ENCODE measurements around the gene TAS2R60. TPM values are rescaled to one million over a fixed set of nuclear protein-coding genes. Genes with fewer than 3 reads are reported as not detected.

Gene TAS2R60
- total RNA-seq, 2 experiments from 2014 or later, result not detected

DNA sequence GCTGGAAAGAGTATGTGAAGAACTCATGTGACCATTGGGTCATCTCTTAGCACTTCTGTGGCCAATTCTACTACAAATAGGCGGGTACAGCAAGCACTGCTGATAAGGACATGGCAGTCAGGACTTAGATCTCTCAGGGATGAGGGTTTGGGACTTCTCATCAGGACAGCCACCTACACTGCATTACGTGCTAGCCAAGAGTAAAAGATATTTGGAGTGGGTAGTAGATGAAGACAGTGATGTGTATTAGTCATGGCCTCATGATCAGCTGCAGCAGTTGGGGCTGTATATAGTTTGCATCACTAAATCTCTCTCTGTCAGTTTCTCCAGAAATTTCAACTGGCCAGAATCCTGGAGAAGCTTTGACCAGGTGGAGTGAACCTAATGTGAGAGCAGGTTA, 9.2 kb downstream of the TAS2R60 start:
- H3K79me2 ChIP-seq (ENCODE audit: insufficient read depth, low read depth, low read length), result no peaks in the 10 kb centered on the region
- no peak overlapping the region for H2AFZ ChIP-seq (ENCODE audit: low read length)
- H3K36me3 ChIP-seq (ENCODE audit: insufficient read depth, low read length), result no peaks in the 10 kb centered on the region
- POLR2A ChIA-PET, result no interaction called here
- H3K4me3 ChIP-seq (ENCODE audit: low read depth, low read length, poor library complexity, severe bottlenecking), result no peak overlapping the region
- no peak overlapping the region for H3K27ac ChIP-seq (ENCODE audit: low read depth, low read length, poor library complexity, severe bottlenecking)
- no peak for DNase-seq (ENCODE audit: low spot score)
- no peak overlapping the region for H3K4me2 ChIP-seq (ENCODE audit: low read length)
- H3K4me1 ChIP-seq (ENCODE audit: insufficient read depth, low read length, poor library complexity, severe bottlenecking), result no peaks in the 10 kb centered on the region
- no peaks in the 10 kb centered on the region for H4K20me1 ChIP-seq (ENCODE audit: insufficient read depth, low read length)
- intact Hi-C loops (cut with micrococcal nuclease; ENCODE audit: unreplicated experiment), result no loop called here
- TF ChIP-seq CTCF (conservative IDR thresholded peaks at IDR 0.05; ENCODE audit: low read length) (no peak), EZH2phosphoT487 (IDR thresholded peaks at IDR 0.05; ENCODE audit: borderline replicate concordance, low read depth, low read length) (no peak)
- CTCF ChIA-PET (ENCODE audit: unreplicated experiment), result no interaction called here
- BruUV-seq (replicated peaks), result no TSS peak
- no peaks in the 10 kb centered on the region for H3K9me2 ChIP-seq (ENCODE audit: insufficient read depth, low read length)
- H3K9me3 ChIP-seq (ENCODE audit: low read length), result no peaks in the 10 kb centered on the region

GRCh38 chr7:143454091-143454680, 10.9 kb downstream of the TAS2R60 start:
- H3K79me2 ChIP-seq (ENCODE audit: insufficient read depth, low read depth, low read length), result no peaks in the 10 kb centered on the region
- no peak for DNase-seq (ENCODE audit: low spot score)
- H2AFZ ChIP-seq (ENCODE audit: low read length), result no peak overlapping the region
- no peaks in the 10 kb centered on the region for H4K20me1 ChIP-seq (ENCODE audit: insufficient read depth, low read length)
- no peak overlapping the region for H3K4me2 ChIP-seq (ENCODE audit: low read length)
- no peak overlapping the region for H3K27ac ChIP-seq (ENCODE audit: low read depth, low read length, poor library complexity, severe bottlenecking)
- H3K9me3 ChIP-seq (ENCODE audit: low read length), result no peaks in the 10 kb centered on the region
- no TSS peak for BruUV-seq (replicated peaks)
- CTCF ChIA-PET (ENCODE audit: unreplicated experiment), result no interaction called here
- no peaks in the 10 kb centered on the region for H3K36me3 ChIP-seq (ENCODE audit: insufficient read depth, low read length)
- H3K4me1 ChIP-seq (ENCODE audit: insufficient read depth, low read length, poor library complexity, severe bottlenecking), result no peaks in the 10 kb centered on the region
- H3K9me2 ChIP-seq (ENCODE audit: insufficient read depth, low read length), result no peaks in the 10 kb centered on the region
- H3K4me3 ChIP-seq (ENCODE audit: low read depth, low read length, poor library complexity, severe bottlenecking), result no peak overlapping the region
- intact Hi-C loops (cut with micrococcal nuclease; ENCODE audit: unreplicated experiment), result no loop called here
- POLR2A ChIA-PET, result no interaction called here
- TF ChIP-seq CTCF (conservative IDR thresholded peaks at IDR 0.05; ENCODE audit: low read length), result no peak
- no peak for TF ChIP-seq EZH2phosphoT487 (IDR thresholded peaks at IDR 0.05; ENCODE audit: borderline replicate concordance, low read depth, low read length)

- Histone ChIP-seq H3K4me1 (ENCODE audit: insufficient read depth, low read length, poor library complexity, severe bottlenecking) (no peaks in the 10 kb centered on the region), H3K4me2 (ENCODE audit: low read length) (no peak overlapping the region), H4K20me1 (ENCODE audit: insufficient read depth, low read length) (no peaks in the 10 kb centered on the region), H3K4me3 (ENCODE audit: low read depth, low read length, poor library complexity, severe bottlenecking) (no peak overlapping the region), H3K27ac (ENCODE audit: low read depth, low read length, poor library complexity, severe bottlenecking) (no peak overlapping the region), H3K9me2 (ENCODE audit: insufficient read depth, low read length) (no peaks in the 10 kb centered on the region), H3K79me2 (ENCODE audit: insufficient read depth, low read depth, low read length) (no peaks in the 10 kb centered on the region), H3K9me3 (ENCODE audit: low read length) (no peaks in the 10 kb centered on the region), H2AFZ (ENCODE audit: low read length) (no peak overlapping the region), H3K36me3 (ENCODE audit: insufficient read depth, low read length) (no peaks in the 10 kb centered on the region)
- TF ChIP-seq CTCF (conservative IDR thresholded peaks at IDR 0.05; ENCODE audit: low read length), result no peak
- no peak for TF ChIP-seq EZH2phosphoT487 (IDR thresholded peaks at IDR 0.05; ENCODE audit: borderline replicate concordance, low read depth, low read length)
- intact Hi-C loops (cut with micrococcal nuclease; ENCODE audit: unreplicated experiment), result no loop called here
- BruUV-seq (replicated peaks), result no TSS peak
- ChIA-PET POLR2A (interaction anchor here (0.5 kb wide), 1 partner anchor 54 kb away, joined by 4 read pairs; no protein-coding TSS in a partner anchor), CTCF (ENCODE audit: unreplicated experiment) (no interaction called here)
- DNase-seq (ENCODE audit: low spot score), result no peak
These were observed 12.2 kb downstream of the TAS2R60 start for GRCh38 chr7:143455491-143455890.

Data from OCI-LY7 (cell line).